ENCODE data around the gene MDM4.

Gene MDM4

GRCh38 chr1:204516180-204516879 is at the start of gene MDM4:
Gene MDM4, plus strand, starts transcription at chr1:204516406. Its CDS starts 9,113 bp downstream, at chr1:204525519.
- no peak within 1 kb of the TSS for H3K4me3 Mint-ChIP-seq
- H3K4me1 Mint-ChIP-seq: peaks cover 45% of the 10 kb centered on the region
- ATAC-seq: peak; percentile 96

GRCh38 chr1:204466416-204467405 is 49.5 kb upstream of the MDM4 start:
- Mint-ChIP-seq H3K27ac (peak overlapping the region; percentile 82), H3K36me3 (peaks cover 31% of the 10 kb centered on the region), H3K9me3 (no peaks in the 10 kb centered on the region), H3K4me3 (no peak overlapping the region), H3K4me1 (peaks cover 59% of the 10 kb centered on the region)
- ATAC-seq (peak; percentile 5), DNase-seq (ENCODE audit: low spot score in 2 of 2) (no peak)

More at GRCh38 chr1:204516180-204516879, at the start of gene MDM4:
- Mint-ChIP-seq H3K9me3 (no peaks in the 10 kb centered on the region), H3K27ac (no peak within 1 kb of the TSS), H3K36me3 (peaks cover 5% of the 10 kb centered on the region)
- peak; percentile 89 to 97 for DNase-seq (ENCODE audit: low spot score in 2 of 2)

- Mint-ChIP-seq H3K36me3 (peaks cover 26% of the 10 kb centered on the region), H3K27ac (no peak overlapping the region), H3K9me3 (no peaks in the 10 kb centered on the region), H3K4me1 (peaks cover 46% of the 10 kb centered on the region), H3K4me3 (no peak overlapping the region)
- ATAC-seq: no peak
- no peak for DNase-seq (ENCODE audit: low spot score in 2 of 2)
These were observed 48.0 kb upstream of the MDM4 start for GRCh38 chr1:204468206-204468605.

GRCh38 chr1:204468766-204469302 is 47.4 kb upstream of the MDM4 start:
- Mint-ChIP-seq H3K36me3 (peaks cover 22% of the 10 kb centered on the region), H3K4me3 (no peak overlapping the region), H3K9me3 (no peaks in the 10 kb centered on the region), H3K4me1 (peaks cover 45% of the 10 kb centered on the region), H3K27ac (no peak overlapping the region)
- ATAC-seq (no peak), DNase-seq (ENCODE audit: low spot score in 2 of 2) (no peak)

GRCh38 chr1:204469304-204469703 is 46.9 kb upstream of the MDM4 start:
- Mint-ChIP-seq H3K4me1 (peaks cover 43% of the 10 kb centered on the region), H3K36me3 (peaks cover 19% of the 10 kb centered on the region), H3K27ac (no peak overlapping the region), H3K4me3 (no peak overlapping the region), H3K9me3 (no peaks in the 10 kb centered on the region)
- ATAC-seq (no peak), DNase-seq (ENCODE audit: low spot score in 2 of 2) (no peak)

- ATAC-seq (no peak), DNase-seq (ENCODE audit: low spot score in 2 of 2) (no peak)
- peaks cover 14% of the 10 kb centered on the region for H3K36me3 Mint-ChIP-seq
- H3K9me3 Mint-ChIP-seq: no peaks in the 10 kb centered on the region
- peaks cover 39% of the 10 kb centered on the region for H3K4me1 Mint-ChIP-seq
- H3K27ac Mint-ChIP-seq: no peak overlapping the region
- no peak overlapping the region for H3K4me3 Mint-ChIP-seq
These were observed 44.5 kb upstream of the MDM4 start for GRCh38 chr1:204471687-204472086.

- Mint-ChIP-seq H3K4me1 (peaks cover 43% of the 10 kb centered on the region), H3K36me3 (peaks cover 14% of the 10 kb centered on the region), H3K9me3 (no peaks in the 10 kb centered on the region), H3K27ac (peak overlapping the region; percentile 36), H3K4me3 (no peak overlapping the region)
- no peak for DNase-seq (ENCODE audit: low spot score in 2 of 2)
- no peak for ATAC-seq
These were observed 43.5 kb upstream of the MDM4 start for GRCh38 chr1:204472660-204473059.

- Mint-ChIP-seq H3K9me3 (no peaks in the 10 kb centered on the region), H3K4me1 (peaks cover 52% of the 10 kb centered on the region), H3K27ac (peak overlapping the region; percentile 36), H3K36me3 (peaks cover 12% of the 10 kb centered on the region), H3K4me3 (no peak overlapping the region)
- no peak for ATAC-seq
- no peak for DNase-seq (ENCODE audit: low spot score in 2 of 2)
These were observed 42.7 kb upstream of the MDM4 start for GRCh38 chr1:204473400-204473965.

GRCh38 chr1:204475656-204476432 is 40.4 kb upstream of the MDM4 start:
- no peak for ATAC-seq
- DNase-seq (ENCODE audit: low spot score in 2 of 2): no peak
- Mint-ChIP-seq H3K4me3 (no peak overlapping the region), H3K36me3 (peaks cover 5% of the 10 kb centered on the region), H3K9me3 (no peaks in the 10 kb centered on the region), H3K4me1 (peaks cover 70% of the 10 kb centered on the region), H3K27ac (peak overlapping the region; percentile 18)

GRCh38 chr1:204476563-204476962 is 39.6 kb upstream of the MDM4 start:
- no peak overlapping the region for H3K4me3 Mint-ChIP-seq
- no peaks in the 10 kb centered on the region for H3K9me3 Mint-ChIP-seq
- no peak for ATAC-seq
- DNase-seq (ENCODE audit: low spot score in 2 of 2): no peak
- H3K4me1 Mint-ChIP-seq: peaks cover 77% of the 10 kb centered on the region
- peaks cover 5% of the 10 kb centered on the region for H3K36me3 Mint-ChIP-seq
- H3K27ac Mint-ChIP-seq: no peak overlapping the region

- Mint-ChIP-seq H3K36me3 (peaks cover 5% of the 10 kb centered on the region), H3K27ac (peak overlapping the region; percentile 92), H3K4me3 (no peak overlapping the region), H3K9me3 (no peaks in the 10 kb centered on the region), H3K4me1 (peaks cover 83% of the 10 kb centered on the region)
- DNase-seq (ENCODE audit: low spot score in 2 of 2) (no peak), ATAC-seq (peak; percentile 57)
These were observed 39.0 kb upstream of the MDM4 start for GRCh38 chr1:204477036-204477740.

GRCh38 chr1:204478172-204478899 is 37.9 kb upstream of the MDM4 start:
- ATAC-seq (no peak), DNase-seq (ENCODE audit: low spot score in 2 of 2) (no peak)
- peaks cover 92% of the 10 kb centered on the region for H3K4me1 Mint-ChIP-seq
- H3K9me3 Mint-ChIP-seq: no peaks in the 10 kb centered on the region
- no peak overlapping the region for H3K4me3 Mint-ChIP-seq
- peak overlapping the region; percentile 92 for H3K27ac Mint-ChIP-seq
- H3K36me3 Mint-ChIP-seq: peaks cover 5% of the 10 kb centered on the region

- Mint-ChIP-seq H3K27ac (peak overlapping the region; percentile 92), H3K4me1 (peaks cover 92% of the 10 kb centered on the region), H3K9me3 (no peaks in the 10 kb centered on the region), H3K4me3 (peak overlapping the region; percentile 8), H3K36me3 (peaks cover 5% of the 10 kb centered on the region)
- no peak for ATAC-seq
- DNase-seq (ENCODE audit: low spot score in 2 of 2): no peak
These were observed 37.3 kb upstream of the MDM4 start for GRCh38 chr1:204478921-204479320.

All from stimulated activated effector memory CD8-positive, alpha-beta T cell treated with anti-CD3 and anti-CD28 coated beads, Interleukin-12 subunit alpha, Interleukin-12 subunit beta, amount 100 ng/mL, for 72 hours (primary cell).